Naive thymus-derived CD4-positive, alpha-beta T cell (primary cell): Measurements from ENCODE around the gene TM9SF4. TPM values are rescaled to one million over a fixed set of nuclear protein-coding genes. Genes with fewer than 3 reads are reported as not detected.

Source experiments
- ATAC-seq: fragments of 150-1000 bp; cut with Tn5 transposase; 2 replicates; pipeline ENCODE4 v1.10.0; 2021; ENCODE audit warnings: mild to moderate bottlenecking, moderate library complexity
- CTCF ChIA-PET: fragments of 350-600 bp; sonication (Branson Sonifier 250); formaldehyde crosslinking; loops from one replicate; lab custom pipeline; 2021; ENCODE audit warnings: antibody characterized with exemption; lab: Charles Lee
- POLR2A ChIA-PET: fragments of 350-600 bp; sonication (Branson Sonifier 250); formaldehyde crosslinking; loops from one replicate; lab custom pipeline; 2021; ENCODE audit warnings: antibody characterized with exemption, inconsistent platforms; lab: Charles Lee
- DNase-seq, 9 donors: peaks; one replicate each; pipeline versions ENCODE4 v3.0.0 to v3.0.0-alpha.2; 2020 to 2022; ENCODE audit warnings: mixed read lengths in 1 of 9
- H3K27ac ChIP-seq: one replicate; pipeline ENCODE4 v1.7.0; 2013; ENCODE audit warnings: mild to moderate bottlenecking, low read depth, low read length, moderate library complexity
- H3K27me3 ChIP-seq, 2 donors: one replicate each; pipeline ENCODE4 v1.7.0; 2013; ENCODE audit warnings: low read length in 2 of 2, mild to moderate bottlenecking in 2 of 2, moderate library complexity in 2 of 2; ENCODE audit not compliant: control insufficient read depth in 2 of 2, insufficient read depth in 2 of 2
- H3K36me3 ChIP-seq, 3 experiments: 1 replicate in 2 of 3; 2 replicates in 1 of 3; pipeline ENCODE4 v1.7.0; 2013; ENCODE audit warnings: low read length in 3 of 3, mild to moderate bottlenecking in 3 of 3, moderate library complexity in 1 of 3; ENCODE audit not compliant: insufficient read depth in 3 of 3, control insufficient read depth in 2 of 3
- H3K4me1 ChIP-seq, 2 donors: one replicate each; pipeline ENCODE4 v1.7.0; 2013; ENCODE audit warnings: low read length in 2 of 2, mild to moderate bottlenecking in 2 of 2, moderate library complexity in 1 of 2; ENCODE audit not compliant: control insufficient read depth in 2 of 2, insufficient read depth in 2 of 2
- H3K4me3 ChIP-seq: 2 replicates; pipeline ENCODE4 v1.7.0; 2013; ENCODE audit warnings: mild to moderate bottlenecking, low read length
- H3K9me3 ChIP-seq, 3 experiments: 1 replicate in 2 of 3; 2 replicates in 1 of 3; pipeline ENCODE4 v1.7.0; 2013; ENCODE audit warnings: low read length in 3 of 3; ENCODE audit not compliant: control insufficient read depth in 2 of 3
- H3K27ac Mint-ChIP-seq, 9 donors: one replicate each; pipeline ENCODE4 v1.8.0; 2020 to 2022; ENCODE audit warnings: mixed read lengths in 9 of 9, mild to moderate bottlenecking in 8 of 9, moderate library complexity in 5 of 9, inconsistent platforms in 2 of 9
- H3K27me3 Mint-ChIP-seq, 5 donors: one replicate each; pipeline ENCODE4 v1.8.0; 2021 to 2022; ENCODE audit warnings: mixed read lengths in 5 of 5, mild to moderate bottlenecking in 1 of 5
- H3K36me3 Mint-ChIP-seq, 5 donors: one replicate each; pipeline ENCODE4 v1.8.0; 2020 to 2022; ENCODE audit warnings: mixed read lengths in 5 of 5, mild to moderate bottlenecking in 3 of 5, inconsistent platforms in 1 of 5
- H3K4me1 Mint-ChIP-seq, 7 donors: one replicate each; pipeline ENCODE4 v1.8.0; 2020 to 2022; ENCODE audit warnings: mixed read lengths in 7 of 7, mild to moderate bottlenecking in 3 of 7, inconsistent platforms in 1 of 7
- H3K4me3 Mint-ChIP-seq, 10 donors: one replicate each; pipeline ENCODE4 v1.8.0; 2020 to 2022; ENCODE audit warnings: mild to moderate bottlenecking in 10 of 10, mixed read lengths in 10 of 10, moderate library complexity in 6 of 10, inconsistent platforms in 2 of 10
- H3K9me3 Mint-ChIP-seq, 11 donors: one replicate each; pipeline ENCODE4 v1.8.0; 2020 to 2022; ENCODE audit warnings: mixed read lengths in 11 of 11, mild to moderate bottlenecking in 4 of 11, inconsistent platforms in 1 of 11, moderate library complexity in 1 of 11
- intact Hi-C, 2 donors: fragments of 100-400 bp; cut with micrococcal nuclease; formaldehyde crosslinking; loops; one replicate each; pipeline ENCODE4 v1.15.1; 2023
- polyA plus RNA-seq, 2 donors: library from polyadenylated mRNA; unstranded; fragments of 300-500 nt; fragmentation: Illumina TruSeq; gene quantifications; one replicate each; pipeline ENCODE4 v1.2.3, GENCODE V29; 2021
- total RNA-seq, 6 experiments: library from RNA in 5 of 6; stranded (reverse) in 5 of 6; gene quantifications; 1 replicate in 5 of 6; 2 replicates in 1 of 6; pipeline ENCODE4 v1.2.3 and lab custom pipeline; 2021 to 2026

Gene TM9SF4
- total RNA-seq (10 to 100 TPM; 35.2 to 61.0 (median 41.5) TPM), polyA plus RNA-seq (10 to 100 TPM; 31.2 to 48.0 TPM), total RNA-seq (lab: John Stamatoyannopoulos, UW) (49.8 reads per million, percentile 71 among the genes with 10 or more reads in this experiment)

DNA sequence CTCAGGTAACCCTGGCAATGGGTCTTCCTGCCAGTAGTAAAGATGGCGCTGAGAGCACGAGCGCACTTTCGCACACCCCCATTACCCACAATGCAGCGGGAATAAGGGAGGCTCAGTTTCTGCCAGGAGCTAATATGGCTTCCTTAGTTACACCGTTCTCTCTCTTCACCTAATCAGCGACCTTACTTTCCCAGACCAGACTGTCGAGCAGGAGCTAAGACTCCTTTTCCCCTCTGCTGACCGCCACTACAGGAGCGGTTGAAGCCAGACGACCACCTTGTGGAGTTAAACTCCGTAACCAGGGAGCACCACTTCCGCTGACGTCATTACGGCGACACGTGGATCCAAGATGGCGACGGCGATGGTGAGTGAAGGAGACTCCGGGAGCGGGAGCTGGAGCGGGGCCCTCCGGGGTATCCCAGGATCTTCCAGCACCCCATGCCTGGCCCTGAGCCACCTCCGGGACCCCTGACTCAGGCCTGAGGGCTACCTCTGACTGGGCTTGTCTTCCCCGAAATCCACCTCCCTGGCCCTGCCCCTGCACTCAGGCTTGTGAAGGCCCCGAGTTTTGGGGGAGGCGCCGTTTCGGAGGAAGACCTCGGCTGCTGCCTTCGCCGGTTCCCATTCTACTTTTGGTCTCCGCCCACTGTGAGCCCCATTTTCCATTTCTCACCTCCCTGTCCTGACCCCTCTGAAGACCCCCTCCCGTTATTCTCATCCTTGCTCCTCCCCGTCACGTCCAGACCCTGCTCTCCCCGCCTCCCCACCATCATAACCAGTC, at the start of gene TM9SF4:
Gene TM9SF4 (plus strand): TSS at position 323 of the 781 bp plus-strand sequence. CDS start 27 bp downstream, at position 350.
- Histone ChIP-seq H3K4me3 (peak within 1 kb of the TSS; percentile 92), H3K36me3 (peaks cover 0 to 7% (median 0%) of the 10 kb centered on the region in 3 experiments), H3K27ac (peak within 1 kb of the TSS; percentile 94), H3K4me1 (peaks cover 11% of the 10 kb centered on the region in 2 donors), H3K9me3 (no peaks in the 10 kb centered on the region), H3K27me3 (no peaks in the 10 kb centered on the region)
- no peaks in the 10 kb centered on the region for H3K9me3 Mint-ChIP-seq
- intact Hi-C loops, result loop anchor here (1.0 to 10.0 kb wide), 10 partner anchors 91 to 1883 kb away; partner anchors contain the start of genes ASXL1 (in 2 of the 2), PDRG1 (in 2 of the 2), KIF3B (in 1 of the 2) and PLAGL2 (in 1 of the 2)
- H3K27ac Mint-ChIP-seq, result peak within 1 kb of the TSS; percentile 95 to 100 (median 100)
- peak within 1 kb of the TSS; percentile 78 to 100 (median 96) for H3K4me3 Mint-ChIP-seq
- H3K36me3 Mint-ChIP-seq, result peaks cover 0 to 4% (median 3%) of the 10 kb centered on the region in 5 donors
- DNase-seq (peak; percentile 87 to 96 (median 93)), ATAC-seq (peak; percentile 92)
- no peaks in the 10 kb centered on the region for H3K27me3 Mint-ChIP-seq
- ChIA-PET POLR2A (interaction anchor here (0.6 to 1.0 kb wide), 2 partner anchors 9 to 392 kb away, joined by 3 to 4 read pairs; no protein-coding TSS in a partner anchor), CTCF (no interaction called here)
- H3K4me1 Mint-ChIP-seq, result peaks cover 26 to 44% (median 39%) of the 10 kb centered on the region in 7 donors

GRCh38 chr20:32062776-32063170, 46.7 kb upstream of the TM9SF4 start:
- Mint-ChIP-seq H3K9me3 (peaks cover 0 to 4% (median 0%) of the 10 kb centered on the region in 11 donors), H3K27me3 (peaks cover 22 to 55% (median 42%) of the 10 kb centered on the region in 5 donors), H3K4me3 (no peak overlapping the region), H3K36me3 (no peaks in the 10 kb centered on the region), H3K27ac (no peak overlapping the region), H3K4me1 (peaks cover 0 to 14% (median 0%) of the 10 kb centered on the region in 7 donors)
- intact Hi-C loops, result no loop called here
- no peaks in the 10 kb centered on the region for H3K27me3 ChIP-seq
- CTCF ChIA-PET, result no interaction called here
- no peaks in the 10 kb centered on the region for H3K36me3 ChIP-seq
- POLR2A ChIA-PET, result no interaction called here
- no peak overlapping the region for H3K4me3 ChIP-seq
- no peaks in the 10 kb centered on the region for H3K9me3 ChIP-seq
- no peak for DNase-seq
- no peak overlapping the region for H3K27ac ChIP-seq
- H3K4me1 ChIP-seq, result no peaks in the 10 kb centered on the region
- ATAC-seq, result peak; percentile 87

DNA sequence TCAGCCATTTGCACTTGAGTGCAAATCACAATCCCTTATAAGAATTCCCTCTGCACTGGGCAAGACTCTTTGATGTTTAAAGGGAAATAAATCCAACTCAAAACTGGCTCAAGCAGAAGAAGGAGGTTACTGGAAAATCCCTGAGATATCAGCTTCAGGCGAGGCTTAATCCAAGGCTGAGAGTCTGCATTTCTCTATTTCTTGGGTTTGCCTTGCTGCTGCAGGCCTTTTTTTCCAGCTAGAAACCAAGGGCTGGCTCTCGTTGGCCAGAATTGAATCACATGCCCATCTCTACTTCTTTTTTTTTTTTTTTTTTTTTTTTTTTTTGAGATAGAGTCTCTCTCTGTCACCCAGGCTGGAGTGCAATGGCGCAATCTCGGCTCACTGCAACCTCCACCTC, 45.8 kb upstream of the TM9SF4 start:
- Histone ChIP-seq H3K4me1 (no peaks in the 10 kb centered on the region), H3K36me3 (no peaks in the 10 kb centered on the region), H3K4me3 (no peak overlapping the region), H3K27ac (no peak overlapping the region), H3K27me3 (no peaks in the 10 kb centered on the region), H3K9me3 (no peaks in the 10 kb centered on the region)
- ATAC-seq (no peak), DNase-seq (no peak)
- Mint-ChIP-seq H3K4me1 (peaks cover 0 to 14% (median 0%) of the 10 kb centered on the region in 7 donors), H3K27ac (no peak overlapping the region), H3K36me3 (no peaks in the 10 kb centered on the region), H3K4me3 (no peak overlapping the region), H3K9me3 (peaks cover 0 to 4% (median 0%) of the 10 kb centered on the region in 11 donors), H3K27me3 (peaks cover 19 to 49% (median 36%) of the 10 kb centered on the region in 5 donors)
- ChIA-PET POLR2A (no interaction called here), CTCF (interaction anchor here (1.2 kb wide), 1 partner anchor 32 kb away, joined by 3 read pairs; no protein-coding TSS in a partner anchor)
- intact Hi-C loops, result no loop called here

GRCh38 chr20:32064667-32065066, 44.8 kb upstream of the TM9SF4 start:
- DNase-seq (no peak), ATAC-seq (no peak)
- ChIA-PET POLR2A (no interaction called here), CTCF (no interaction called here)
- Histone ChIP-seq H3K27ac (no peak overlapping the region), H3K9me3 (no peaks in the 10 kb centered on the region), H3K27me3 (no peaks in the 10 kb centered on the region), H3K36me3 (no peaks in the 10 kb centered on the region), H3K4me1 (no peaks in the 10 kb centered on the region), H3K4me3 (no peak overlapping the region)
- H3K9me3 Mint-ChIP-seq, result peaks cover 0 to 4% (median 0%) of the 10 kb centered on the region in 11 donors
- intact Hi-C loops, result no loop called here
- no peaks in the 10 kb centered on the region for H3K36me3 Mint-ChIP-seq
- no peak overlapping the region for H3K4me3 Mint-ChIP-seq
- H3K4me1 Mint-ChIP-seq, result peaks cover 0 to 17% (median 0%) of the 10 kb centered on the region in 7 donors
- no peak overlapping the region for H3K27ac Mint-ChIP-seq
- peaks cover 9 to 40% (median 28%) of the 10 kb centered on the region in 5 donors for H3K27me3 Mint-ChIP-seq

DNA sequence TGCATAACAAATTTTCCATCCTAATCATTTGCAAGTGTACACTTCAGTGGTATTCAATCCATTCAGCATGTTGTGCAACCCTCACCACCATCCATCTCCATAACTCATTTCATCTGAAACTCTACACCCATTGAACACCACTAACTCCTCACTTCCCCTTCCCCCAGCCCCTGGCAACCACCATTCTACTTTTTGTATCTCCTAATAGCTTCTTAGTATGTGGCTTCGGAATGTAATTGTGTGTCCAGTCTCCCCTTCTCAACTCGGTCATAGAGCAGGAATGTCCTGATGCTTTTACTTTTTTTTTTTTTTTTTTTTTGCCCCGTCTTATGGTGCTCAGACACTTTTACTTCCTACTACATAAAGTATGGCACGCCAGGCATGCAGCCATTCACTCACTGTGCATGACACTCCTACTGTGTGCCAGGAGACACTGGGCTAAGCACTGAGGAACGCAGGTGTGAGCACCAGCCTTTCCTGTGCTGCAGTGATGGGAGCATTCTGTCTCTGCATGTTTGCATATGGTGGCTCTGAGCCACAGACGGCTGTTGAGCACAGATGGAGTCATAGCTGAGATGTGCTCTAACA, 42.2 kb upstream of the TM9SF4 start:
- H3K9me3 Mint-ChIP-seq, result no peaks in the 10 kb centered on the region
- H3K4me3 ChIP-seq, result no peak overlapping the region
- no peaks in the 10 kb centered on the region for H3K27me3 ChIP-seq
- peak overlapping the region in 1 of 9 donors; percentile 22 for H3K27ac Mint-ChIP-seq
- POLR2A ChIA-PET, result no interaction called here
- intact Hi-C loops, result no loop called here
- peaks cover 0 to 17% (median 9%) of the 10 kb centered on the region in 5 donors for H3K27me3 Mint-ChIP-seq
- no peak overlapping the region for H3K4me3 Mint-ChIP-seq
- no peaks in the 10 kb centered on the region for H3K36me3 ChIP-seq
- CTCF ChIA-PET, result no interaction called here
- H3K4me1 Mint-ChIP-seq, result peaks cover 0 to 19% (median 4%) of the 10 kb centered on the region in 7 donors
- no peaks in the 10 kb centered on the region for H3K4me1 ChIP-seq
- no peak overlapping the region for H3K27ac ChIP-seq
- no peak for DNase-seq
- no peaks in the 10 kb centered on the region for H3K36me3 Mint-ChIP-seq
- H3K9me3 ChIP-seq, result no peaks in the 10 kb centered on the region
- no peak for ATAC-seq

DNA sequence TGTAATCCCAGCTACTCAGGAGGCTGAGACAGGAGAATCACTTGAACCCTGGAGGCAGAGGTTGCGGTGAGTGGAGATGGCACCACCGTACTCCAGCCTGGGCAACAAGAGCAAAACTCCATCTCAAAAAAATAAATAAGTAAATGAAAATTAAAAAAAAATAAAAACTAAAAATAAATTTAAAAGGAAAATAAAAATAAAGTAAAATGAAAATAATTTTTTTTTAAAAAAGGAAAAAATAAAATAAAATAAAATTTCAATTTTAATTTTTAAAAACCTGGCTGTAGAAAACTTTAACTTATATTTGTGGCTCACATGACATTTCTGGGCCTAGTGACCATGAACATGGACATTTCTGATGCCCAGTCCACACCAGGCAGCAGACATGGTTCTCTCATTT, 41.3 kb upstream of the TM9SF4 start:
- ATAC-seq (no peak), DNase-seq (no peak)
- Mint-ChIP-seq H3K27me3 (peaks cover 0 to 10% (median 8%) of the 10 kb centered on the region in 5 donors), H3K4me1 (peaks cover 0 to 12% (median 4%) of the 10 kb centered on the region in 7 donors), H3K9me3 (no peaks in the 10 kb centered on the region), H3K36me3 (no peaks in the 10 kb centered on the region), H3K27ac (no peak overlapping the region), H3K4me3 (no peak overlapping the region)
- no peak overlapping the region for H3K4me3 ChIP-seq
- ChIA-PET POLR2A (no interaction called here), CTCF (no interaction called here)
- no peaks in the 10 kb centered on the region for H3K9me3 ChIP-seq
- no peaks in the 10 kb centered on the region for H3K4me1 ChIP-seq
- H3K27ac ChIP-seq, result no peak overlapping the region
- H3K27me3 ChIP-seq, result no peaks in the 10 kb centered on the region
- no peaks in the 10 kb centered on the region for H3K36me3 ChIP-seq
- intact Hi-C loops, result no loop called here
